HTERT RPE-1 (cell line): Measurements from ENCODE around the gene HJURP.

Source experiments
- in situ Hi-C: fragments of 300-500 bp; cut with MboI; formaldehyde crosslinking; loops from 4 replicates; pipeline ENCODE4 v1.14.3; 2020; ENCODE audit warnings: low sequenced_read_pairs

The HJURP gene

GRCh38 chr2:233849607-233850271 is 4.6 kb downstream of the HJURP start:
- in situ Hi-C loops: no loop called here

GRCh38 chr2:233848276-233848675 is 6.1 kb downstream of the HJURP start:
- in situ Hi-C loops: no loop called here

- in situ Hi-C loops: no loop called here
Observed at GRCh38 chr2:233847248-233847898, 7.0 kb downstream of the HJURP start.

- in situ Hi-C loops: no loop called here
Observed at GRCh38 chr2:233846387-233847247, 7.7 kb downstream of the HJURP start.

DNA sequence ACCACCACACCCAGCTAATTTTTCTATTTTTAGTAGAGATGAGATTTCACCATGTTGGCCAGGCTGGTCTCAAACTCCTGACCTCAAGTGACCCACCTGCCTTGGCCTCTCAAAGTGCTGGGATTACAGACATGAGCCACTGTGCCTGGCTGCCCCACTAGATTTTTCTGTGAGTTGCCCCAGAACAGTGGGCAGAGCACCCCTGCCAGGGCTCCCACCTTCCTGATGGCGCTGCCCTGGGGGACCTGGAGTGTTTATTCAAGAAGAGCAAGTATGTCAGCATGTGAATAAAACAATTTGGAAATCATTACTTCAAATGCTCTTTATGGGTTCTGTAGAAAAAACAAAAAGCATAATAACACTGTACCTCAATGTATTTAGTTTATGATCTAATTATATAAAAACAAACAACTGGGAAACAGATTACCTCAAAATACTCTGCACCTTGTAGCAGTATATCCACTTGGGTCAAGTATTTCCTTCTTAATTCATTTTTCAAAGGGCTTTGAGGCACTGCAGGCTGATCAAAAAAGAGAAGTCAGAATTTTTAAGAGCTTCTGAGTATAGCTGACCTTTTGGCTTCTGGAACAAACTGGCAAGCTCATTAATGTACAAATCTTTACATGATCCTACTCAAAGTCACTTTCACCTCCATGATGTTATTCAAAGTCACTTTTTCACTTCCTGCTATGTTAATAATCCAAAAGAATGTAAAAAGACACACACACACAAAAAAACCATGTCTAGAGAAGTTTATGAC is 8.9 kb downstream of the HJURP start:
- in situ Hi-C loops: no loop called here

DNA sequence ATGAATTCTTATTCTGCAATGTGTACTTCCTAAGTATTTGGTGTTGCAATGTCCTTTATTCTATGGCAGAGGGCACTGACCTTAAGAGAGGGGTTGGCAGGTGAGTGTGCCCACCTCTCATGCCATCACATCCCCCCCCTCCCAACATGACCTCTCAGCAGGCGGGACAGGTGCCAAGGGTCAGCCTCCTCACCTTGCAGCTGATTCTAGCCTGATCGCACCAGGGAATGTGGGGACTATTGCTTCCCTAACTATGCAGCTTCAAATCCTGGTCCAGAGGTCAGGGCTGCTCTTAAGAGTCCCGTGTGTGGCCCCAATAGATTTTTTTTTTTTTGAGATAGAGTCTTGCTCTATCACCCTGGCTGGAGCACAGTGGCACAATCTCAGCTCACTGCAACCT is 9.5 kb downstream of the HJURP start:
- in situ Hi-C loops: no loop called here

DNA sequence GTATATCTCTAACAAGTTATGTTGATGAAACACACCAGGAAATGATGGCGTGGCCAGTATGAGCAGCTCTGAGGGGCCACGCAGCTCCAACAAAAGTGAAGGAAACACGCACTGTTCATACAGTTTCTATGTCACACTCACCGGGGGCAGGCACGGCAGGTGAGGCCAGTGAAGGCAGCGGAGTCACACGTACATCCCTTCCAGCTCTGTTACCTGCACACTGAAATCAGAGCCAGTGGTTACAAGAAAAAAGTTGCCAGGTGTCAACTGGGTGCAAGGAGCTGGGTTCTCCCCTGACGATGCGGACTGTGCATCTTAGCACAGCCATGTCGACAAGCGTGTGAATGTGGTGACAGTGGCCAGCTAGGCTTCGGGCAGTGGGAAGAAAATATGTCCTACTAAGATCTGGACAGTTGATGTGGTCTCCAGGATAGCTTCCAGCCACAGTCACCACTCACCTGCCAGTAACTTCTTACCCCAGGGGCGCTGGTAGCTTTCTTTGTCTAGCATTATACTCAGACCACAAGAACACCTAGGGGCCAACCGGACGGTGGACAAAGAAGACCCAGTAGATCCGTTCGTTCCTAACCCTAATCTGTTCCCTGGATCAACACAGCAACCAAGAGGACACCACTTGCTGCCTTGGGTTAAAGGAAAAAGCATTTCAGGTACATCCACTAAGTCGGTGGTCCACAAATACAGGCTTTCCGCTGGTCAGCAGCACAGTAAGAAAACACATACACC is 10.1 kb downstream of the HJURP start:
- in situ Hi-C loops: no loop called here

DNA sequence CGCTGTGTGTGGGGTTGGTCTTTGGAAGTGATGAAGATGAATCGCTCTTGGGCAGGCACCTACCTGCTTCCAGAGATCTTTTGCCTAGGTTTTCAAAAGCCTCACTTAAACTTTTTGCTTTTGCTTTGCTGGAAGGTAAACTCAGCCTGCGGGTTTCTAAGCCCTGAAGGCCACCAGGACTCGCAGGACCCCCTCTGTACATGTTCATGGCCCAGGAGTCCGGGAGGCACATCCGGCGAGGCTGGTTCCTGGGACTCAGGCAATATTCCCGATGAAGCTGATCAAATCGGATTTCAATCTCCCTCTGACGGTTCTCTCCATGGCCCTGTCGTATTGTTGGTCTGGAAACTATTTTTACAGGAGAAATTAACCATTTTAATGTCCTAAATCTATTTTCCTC is 13.2 kb downstream of the HJURP start:
- in situ Hi-C loops: no loop called here

- in situ Hi-C loops: no loop called here
Observed at GRCh38 chr2:233840520-233840919, 13.8 kb downstream of the HJURP start.

DNA sequence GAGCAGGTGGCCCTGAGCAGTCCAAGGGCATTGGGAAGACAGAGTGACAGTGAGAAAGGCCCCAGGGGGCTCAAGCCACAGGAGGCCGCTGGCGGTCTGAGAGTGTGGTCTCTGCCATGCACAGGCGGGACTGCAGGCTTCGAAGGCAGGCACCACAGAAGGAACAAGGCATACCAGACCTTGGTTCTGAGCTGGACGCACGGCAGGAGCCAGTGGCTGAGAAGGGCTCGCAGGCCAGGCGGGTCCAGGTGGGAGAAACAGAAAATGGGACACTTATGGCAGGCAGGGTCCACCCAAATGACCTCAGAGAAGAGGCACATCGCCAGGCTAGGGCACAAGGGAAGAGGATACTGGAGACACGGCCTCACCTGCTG is 14.9 kb downstream of the HJURP start:
- in situ Hi-C loops: no loop called here

- in situ Hi-C loops: no loop called here
Observed at GRCh38 chr2:233838726-233839446, 15.4 kb downstream of the HJURP start.

DNA sequence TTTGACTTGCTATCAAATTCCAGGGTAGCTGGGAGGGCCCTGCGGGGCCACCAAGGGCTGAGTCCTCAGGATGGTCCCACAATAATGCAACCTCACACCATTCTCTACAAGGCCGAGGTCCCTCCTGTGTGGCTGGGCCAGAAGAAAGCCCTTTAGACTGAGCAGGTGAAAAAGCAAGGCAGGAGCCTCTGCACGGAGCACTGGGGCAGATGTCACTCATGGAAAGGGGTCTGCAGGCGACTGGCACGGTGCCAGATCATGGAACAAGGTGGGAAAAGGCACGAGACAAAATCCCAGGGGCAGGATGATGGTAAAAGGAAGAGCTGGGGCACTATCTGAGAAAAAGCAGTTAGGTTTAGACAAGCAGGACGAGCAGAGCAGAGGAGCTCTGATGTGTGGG is 16.1 kb downstream of the HJURP start:
- in situ Hi-C loops: no loop called here

DNA sequence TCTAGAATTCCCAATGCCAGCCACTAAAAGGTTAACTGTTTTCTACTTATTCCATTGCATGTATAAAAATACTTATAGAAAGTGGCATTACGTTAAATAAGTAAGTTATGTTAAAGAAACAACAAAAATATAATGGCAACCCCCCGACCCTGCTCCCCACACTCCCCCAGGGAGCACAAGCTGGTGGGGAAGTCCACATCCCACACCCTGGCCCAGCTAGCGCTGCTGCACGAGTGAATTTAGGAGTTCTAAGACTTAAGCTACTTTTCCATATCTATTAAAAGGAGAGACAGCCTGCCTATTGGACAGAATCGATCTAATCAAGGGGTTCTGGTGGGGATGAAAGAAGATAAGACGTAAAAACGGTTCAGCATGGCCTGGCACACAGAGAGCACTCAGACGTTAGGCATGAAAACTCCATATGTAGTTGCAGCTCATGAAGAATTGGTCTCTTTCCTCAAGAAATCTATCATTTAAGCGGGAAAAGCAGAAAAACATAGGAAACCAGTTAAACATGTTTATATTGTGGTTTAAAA is 16.6 kb downstream of the HJURP start:
- in situ Hi-C loops: no loop called here

GRCh38 chr2:233836359-233836758 is 18.0 kb downstream of the HJURP start:
- in situ Hi-C loops: no loop called here

GRCh38 chr2:233835230-233836186 is 18.8 kb downstream of the HJURP start:
- in situ Hi-C loops: no loop called here

GRCh38 chr2:233833345-233833744 is 21.0 kb downstream of the HJURP start:
- in situ Hi-C loops: no loop called here

DNA sequence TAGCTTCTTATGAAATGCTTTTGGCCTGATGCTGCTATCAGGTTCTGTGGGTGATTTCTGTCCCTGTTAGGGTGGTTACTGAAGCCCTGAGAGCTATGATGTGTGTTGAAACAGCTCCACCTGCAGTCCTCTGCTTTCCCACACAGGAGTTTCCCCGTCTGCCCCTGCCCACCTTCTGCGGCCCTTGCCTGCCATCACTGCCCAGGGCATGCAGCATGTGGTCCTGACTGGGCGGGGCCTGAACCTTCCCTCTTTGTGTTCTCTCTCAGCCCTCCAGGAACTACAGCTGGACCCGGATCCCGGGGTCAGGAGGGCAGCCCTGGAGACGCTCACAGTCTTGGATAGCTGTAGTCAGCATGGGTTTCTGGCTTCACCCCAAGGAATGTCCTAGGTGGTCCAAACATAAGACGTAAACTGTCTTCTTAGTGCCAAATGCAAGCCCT is 21.4 kb downstream of the HJURP start:
- in situ Hi-C loops: no loop called here

DNA sequence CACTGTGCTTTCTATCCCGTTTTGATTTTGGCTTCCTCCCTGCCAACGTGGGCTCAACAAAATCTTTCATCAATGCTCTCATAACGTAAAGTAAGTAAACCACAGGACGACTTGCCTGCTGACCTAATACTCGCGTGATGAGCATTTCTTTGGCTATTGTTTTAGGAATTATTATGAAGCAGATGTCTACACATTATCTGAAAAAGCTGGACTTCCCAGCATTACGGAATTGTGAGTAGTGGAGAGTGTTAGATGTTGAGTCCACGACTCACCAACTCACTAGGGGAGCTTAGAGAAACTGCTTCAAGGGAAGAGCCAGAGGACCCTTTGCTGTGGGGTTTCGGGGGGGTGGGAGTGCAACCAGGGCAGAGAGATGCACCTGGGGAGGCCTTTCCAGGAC is 21.9 kb downstream of the HJURP start:
- in situ Hi-C loops: no loop called here
